ENCODE measurements around the gene LRRC7. TPM values are rescaled to one million over a fixed set of nuclear protein-coding genes. Genes with fewer than 3 reads are reported as not detected.

The LRRC7 gene
- total and polyA plus RNA-seq, 2 of the 8 experiments (the other 6 are each of a cell fraction or from before 2014, with no cell fraction given): 0.03 to 0.17 TPM

- H3K4ac ChIP-seq (replicated peaks; ENCODE audit: insufficient read length, low read depth, low read length): no peak overlapping the region
- H3K27ac ChIP-seq (ENCODE audit: low read depth, low read length): no peak overlapping the region
- DNase-seq (ENCODE audit: low read depth in 1 of 2, low spot score in 2 of 2) (no peak), FAIRE-seq (no peak)
- H3K14ac ChIP-seq (ENCODE audit: insufficient read length): no peak overlapping the region
- no peak overlapping the region for H3K4me3 ChIP-seq (ENCODE audit: extremely low read depth in 1 of 4, insufficient read depth in 2 of 4, low read depth in 3 of 4, low read length in 4 of 4)
- H3K79me2 ChIP-seq (ENCODE audit: control insufficient read depth in 1 of 2, insufficient read depth in 2 of 2, low read length in 2 of 2): no peaks in the 10 kb centered on the region
- no peak overlapping the region for H2BK120ac ChIP-seq (replicated peaks; ENCODE audit: low read depth, low read length)
- H3K4me2 ChIP-seq (ENCODE audit: insufficient read depth in 1 of 2, low read depth in 2 of 2, low read length in 2 of 2): no peak overlapping the region
- no peak overlapping the region for H4K8ac ChIP-seq (ENCODE audit: extremely low read depth, insufficient read depth, low read length)
- no peaks in the 10 kb centered on the region for H3K27me3 ChIP-seq (replicated peaks in 1 of 4; ENCODE audit: control insufficient read depth in 3 of 4, extremely low read depth in 1 of 4, insufficient read depth in 3 of 4, low read length in 3 of 4)
- H4K5ac ChIP-seq (ENCODE audit: insufficient read length, low read depth, low read length): no peak overlapping the region
- H2AK5ac ChIP-seq (ENCODE audit: low read depth, low read length): no peak overlapping the region
- no peak overlapping the region for H3K56ac ChIP-seq (replicated peaks; ENCODE audit: insufficient read length, low read depth, low read length)
- H3K79me1 ChIP-seq (ENCODE audit: low read depth, low read length): no peaks in the 10 kb centered on the region
- H4K91ac ChIP-seq (replicated peaks; ENCODE audit: insufficient read length, low read length): no peak overlapping the region
- H2BK5ac ChIP-seq (ENCODE audit: low read depth, low read length): no peak overlapping the region
- ChIA-PET POLR2A (ENCODE audit: partially characterized antibody) (no interaction called here), CTCF (ENCODE audit: partially characterized antibody) (interaction anchor here (0.6 kb wide), 1 partner anchor 444 kb away, joined by 3 read pairs; no protein-coding TSS in a partner anchor)
- no peak overlapping the region for H3K18ac ChIP-seq (ENCODE audit: extremely low read depth, low read length)
- no peak overlapping the region for H3K9ac ChIP-seq (replicated peaks in 1 of 4; ENCODE audit: extremely low read depth in 1 of 4, low read depth in 3 of 4, low read length in 3 of 4)
- no peaks in the 10 kb centered on the region for H3K36me3 ChIP-seq (ENCODE audit: control insufficient read depth in 2 of 4, insufficient read depth in 4 of 4, low read length in 3 of 4)
- no peak overlapping the region for H3K23ac ChIP-seq (ENCODE audit: insufficient read length)
- no peaks in the 10 kb centered on the region for H4K20me1 ChIP-seq (replicated peaks in 1 of 2; ENCODE audit: control insufficient read depth in 1 of 2, insufficient read depth in 2 of 2, low read length in 2 of 2)
- H2BK12ac ChIP-seq (ENCODE audit: low read depth, low read length): no peak overlapping the region
- no peak overlapping the region for H2AFZ ChIP-seq (ENCODE audit: low read length)
- no peaks in the 10 kb centered on the region for H3K23me2 ChIP-seq (ENCODE audit: low read depth, low read length)
- no peak overlapping the region for H2BK20ac ChIP-seq (ENCODE audit: low read length)
- no peaks in the 10 kb centered on the region for H3K4me1 ChIP-seq (replicated peaks in 1 of 4; ENCODE audit: control insufficient read depth in 3 of 4, insufficient read depth in 4 of 4, low read length in 3 of 4)
- no peak overlapping the region for H2BK15ac ChIP-seq (ENCODE audit: low read length)
- TF ChIP-seq PHF8 (conservative IDR thresholded peaks at IDR 0.05; ENCODE audit: low read depth, low read length) (no peak), NANOG (IDR thresholded peaks at IDR 0.05; ENCODE audit: insufficient read depth, low read depth, low read length, poor library complexity, severe bottlenecking) (no peak), YY1 (IDR thresholded peaks at IDR 0.05; ENCODE audit: low read depth, low read length) (no peak), SUZ12 (IDR thresholded peaks at IDR 0.05; ENCODE audit: low read length) (no peak), RXRA (IDR thresholded peaks at IDR 0.05; ENCODE audit: insufficient read depth, low read depth, low read length) (no peak)
- no peaks in the 10 kb centered on the region for H3K9me3 ChIP-seq (ENCODE audit: insufficient read depth in 2 of 2, low read depth in 1 of 2, low read length in 1 of 2)
Measured at GRCh38 chr1:70063861-70064260, 496.1 kb downstream of the LRRC7 start.
